Measurements from ENCODE around the gene CSF3R.

CSF3R gene

DNA sequence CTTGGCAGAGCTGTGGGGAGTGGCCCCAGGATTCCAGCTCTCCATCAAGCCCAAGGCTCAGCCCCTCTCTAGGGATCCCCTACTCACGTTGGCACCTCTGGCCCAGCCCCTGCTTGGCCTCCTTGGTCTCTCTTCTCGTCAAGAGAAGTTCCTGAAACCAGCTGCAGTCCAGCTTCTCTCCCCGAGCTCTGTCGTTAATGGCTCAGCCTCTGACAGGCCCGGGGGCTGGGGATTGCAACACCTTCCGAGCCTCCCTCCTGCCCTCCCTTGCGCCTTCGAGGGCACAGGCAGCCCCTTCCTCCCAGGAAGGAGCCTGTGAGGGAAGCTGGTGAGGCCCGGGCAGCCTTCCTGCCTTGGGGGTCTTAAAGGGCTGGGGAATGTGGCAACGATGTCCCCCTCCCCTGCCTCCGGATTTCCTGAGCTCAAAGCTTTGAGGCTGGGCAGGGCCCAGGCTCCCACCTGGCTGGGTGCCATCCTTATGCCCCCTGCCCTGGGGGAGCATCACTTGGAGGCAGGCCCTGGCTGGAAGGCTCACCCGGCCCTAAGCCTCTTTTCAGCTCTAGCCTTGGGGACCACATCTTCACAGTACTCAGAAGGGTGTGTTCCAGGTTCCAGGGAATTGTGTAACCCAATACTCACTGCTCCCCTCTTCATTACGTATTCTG is at the start of gene CSF3R:
Gene CSF3R (minus strand): TSS at position 190 of the 665 bp plus-strand sequence. CDS start 3,417 bp downstream, outside the sequence.
- no peak for DNase-seq

DNA sequence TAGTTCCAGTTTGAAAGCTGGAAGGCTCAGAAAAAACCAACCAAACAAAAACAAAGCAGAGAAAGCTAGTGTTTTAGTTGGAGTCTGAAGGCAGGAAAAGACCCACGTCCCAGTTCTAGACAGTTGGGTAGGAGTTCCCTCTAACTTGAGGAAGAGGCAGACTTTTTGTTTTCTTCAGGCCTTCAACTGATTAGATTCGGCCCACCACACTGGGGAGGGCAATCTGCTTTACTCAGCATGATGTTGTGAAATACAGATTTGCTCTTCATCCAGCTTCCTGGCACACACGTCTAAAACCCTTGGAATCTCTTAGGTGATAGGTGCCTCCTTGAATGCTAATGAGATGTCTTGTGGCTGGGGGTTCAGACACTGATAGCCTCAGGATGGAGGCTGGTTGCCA is 49.1 kb upstream of the CSF3R start:
- DNase-seq, result no peak

DNA sequence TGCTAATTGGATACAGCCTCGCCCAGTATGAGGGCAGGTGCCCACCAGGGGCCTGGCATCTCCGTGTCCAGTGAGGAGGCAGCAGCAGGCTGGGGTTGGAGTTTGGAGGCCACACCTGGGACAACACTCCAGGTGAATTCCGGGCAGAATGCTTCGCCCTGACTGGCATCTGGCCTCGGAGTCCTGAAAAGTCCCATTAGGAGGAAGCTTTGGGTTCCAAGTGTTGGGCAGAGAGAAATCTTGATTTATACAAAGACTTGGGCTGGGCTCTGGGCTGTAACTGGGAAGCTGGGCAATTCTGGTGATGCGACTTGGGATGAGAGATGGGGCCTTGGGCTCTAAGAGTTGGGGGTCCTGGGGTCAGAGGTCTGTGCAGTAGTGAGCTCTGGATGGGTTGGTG is 48.1 kb upstream of the CSF3R start:
- DNase-seq, result no peak

DNA sequence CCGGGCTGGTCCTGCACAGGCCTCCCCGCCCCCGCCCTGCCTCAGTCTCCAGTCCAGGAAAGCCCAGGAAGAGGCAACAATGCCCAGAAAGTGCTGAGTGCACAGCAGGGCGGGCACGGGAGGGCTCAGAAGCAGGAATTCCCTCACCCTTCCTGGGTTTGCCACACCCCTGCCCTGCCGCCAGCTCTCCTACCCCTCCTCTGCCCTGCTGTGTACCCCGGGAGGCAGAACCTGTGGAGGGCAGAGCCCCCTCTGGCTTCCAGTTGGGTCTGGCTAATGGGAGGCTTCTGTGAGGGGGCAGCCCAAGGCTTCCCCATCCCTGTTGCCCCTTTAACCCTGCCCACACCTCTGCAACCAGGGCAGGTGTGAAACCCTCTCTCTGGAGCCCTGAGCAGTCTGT is 47.5 kb upstream of the CSF3R start:
- DNase-seq, result no peak

DNA sequence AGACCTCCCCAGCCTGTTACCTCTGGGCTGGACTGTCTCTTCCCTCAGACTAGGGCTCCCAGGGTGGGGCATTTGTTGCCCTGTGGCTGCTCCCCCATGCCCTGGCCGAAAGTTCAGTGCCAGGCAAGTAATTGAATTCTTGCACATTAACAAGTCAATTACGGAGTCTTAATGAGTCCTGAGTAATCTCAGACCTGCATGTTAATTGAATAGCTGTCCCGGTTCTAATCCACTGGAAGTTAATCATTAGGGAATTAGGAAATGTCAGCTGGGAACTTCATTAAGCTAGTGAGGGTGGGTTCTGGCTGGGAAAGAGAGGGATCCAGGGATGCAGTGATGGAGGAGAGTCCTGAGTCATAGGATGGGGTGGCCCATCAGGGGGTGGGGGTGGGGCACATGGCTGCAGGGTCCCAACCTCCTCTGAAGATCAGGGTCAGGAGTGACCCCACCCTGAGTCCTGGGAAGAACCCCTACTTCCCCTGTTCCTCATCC is 47.1 kb upstream of the CSF3R start:
- no peak for DNase-seq

DNA sequence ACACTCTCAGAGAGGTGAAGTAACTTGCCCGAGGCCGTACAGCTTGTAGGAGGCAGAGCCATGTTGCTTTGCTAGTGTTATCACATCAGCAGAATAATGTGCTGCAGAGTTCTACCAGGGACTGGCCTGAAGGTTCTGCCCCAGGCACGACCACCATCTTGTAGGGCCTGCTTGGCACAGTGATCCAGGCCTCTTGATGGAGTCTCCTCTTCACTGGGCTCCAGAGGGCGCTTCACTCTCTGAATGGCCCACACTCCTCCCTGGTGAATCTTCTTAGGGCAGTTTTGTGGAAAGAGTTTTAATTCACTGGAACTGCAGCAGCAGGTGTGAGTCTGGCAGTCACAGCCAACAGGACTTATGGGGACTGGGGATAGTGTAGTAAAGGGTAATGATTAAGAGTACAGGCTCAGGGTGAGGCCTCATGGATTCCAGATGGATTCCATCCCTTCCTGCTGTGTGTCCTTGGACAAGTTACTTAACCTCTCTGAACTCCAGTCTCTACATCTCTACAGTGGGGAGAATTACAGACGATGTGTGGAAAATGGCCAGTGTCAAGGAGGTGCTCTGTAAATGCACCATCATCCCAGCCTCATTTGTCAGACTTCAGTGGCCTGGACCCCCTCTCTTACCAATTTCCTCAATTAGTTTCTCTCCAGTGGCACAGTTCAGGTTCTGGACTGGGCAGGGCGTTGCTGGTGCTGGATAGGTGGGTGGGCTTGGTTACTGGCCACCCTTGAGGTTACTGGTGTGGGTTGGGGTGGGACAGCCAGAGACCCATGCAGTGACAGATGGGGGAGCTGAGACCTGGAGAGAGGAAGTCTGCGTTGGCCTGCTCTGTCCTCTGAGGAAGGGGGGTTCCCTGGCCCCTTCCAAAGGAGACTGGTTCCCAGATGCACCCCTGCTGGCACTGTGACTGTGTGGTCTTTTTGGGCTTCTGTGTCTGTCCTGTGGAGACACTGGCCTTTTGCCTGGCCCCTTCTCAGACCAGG is 45.9 kb upstream of the CSF3R start:
- no peak for DNase-seq

DNA sequence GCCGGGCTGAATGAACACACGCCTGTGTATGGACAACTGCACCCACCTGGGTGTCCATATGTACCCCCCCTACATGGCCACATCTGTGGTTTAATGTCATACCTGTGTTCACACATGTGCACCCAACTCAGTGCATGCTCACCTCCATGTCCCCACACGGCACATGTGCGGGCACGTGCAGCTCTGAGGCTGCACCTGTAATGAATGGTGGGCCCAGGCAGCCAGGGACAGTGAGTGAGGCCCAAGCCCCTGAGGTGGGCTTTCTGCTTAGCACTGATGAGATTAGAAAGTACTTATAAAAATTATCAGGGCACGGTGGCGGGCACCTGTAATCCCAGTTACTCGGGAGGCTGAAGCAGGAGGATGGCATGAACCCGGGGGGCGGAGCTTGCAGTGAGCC is 42.5 kb upstream of the CSF3R start:
- no peak for DNase-seq

DNA sequence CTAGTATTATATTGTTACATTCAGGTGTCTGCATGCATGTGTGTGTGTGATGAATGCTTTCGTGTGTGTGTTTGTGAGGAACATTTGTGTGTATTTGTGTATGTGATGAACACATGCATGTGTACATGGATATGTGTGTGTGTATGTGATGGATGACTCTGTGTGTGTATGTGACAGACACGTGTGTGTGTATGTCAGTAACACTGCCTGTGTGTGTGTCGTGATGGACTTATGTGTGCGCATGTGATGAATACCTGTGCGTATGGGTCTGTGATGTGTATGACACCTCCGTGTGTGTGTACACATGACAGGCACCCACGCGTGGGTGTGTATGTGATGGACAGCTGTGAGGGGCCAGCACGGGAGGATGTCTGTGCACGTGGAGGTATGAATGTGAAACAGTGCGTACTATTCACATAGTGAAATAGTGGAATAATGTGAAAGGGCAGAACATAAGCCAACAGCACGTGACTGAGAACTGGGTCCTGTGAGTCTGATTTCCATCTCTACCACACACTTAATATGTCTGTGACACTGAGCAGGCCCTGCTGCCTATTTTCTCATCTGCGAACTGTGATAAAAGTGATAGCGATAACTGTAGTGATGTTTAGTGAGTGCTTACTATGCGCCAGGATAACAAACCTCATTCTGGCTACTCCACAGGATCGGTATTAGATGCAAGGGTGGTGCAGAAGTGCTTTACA is 41.8 kb upstream of the CSF3R start:
- no peak for DNase-seq

DNA sequence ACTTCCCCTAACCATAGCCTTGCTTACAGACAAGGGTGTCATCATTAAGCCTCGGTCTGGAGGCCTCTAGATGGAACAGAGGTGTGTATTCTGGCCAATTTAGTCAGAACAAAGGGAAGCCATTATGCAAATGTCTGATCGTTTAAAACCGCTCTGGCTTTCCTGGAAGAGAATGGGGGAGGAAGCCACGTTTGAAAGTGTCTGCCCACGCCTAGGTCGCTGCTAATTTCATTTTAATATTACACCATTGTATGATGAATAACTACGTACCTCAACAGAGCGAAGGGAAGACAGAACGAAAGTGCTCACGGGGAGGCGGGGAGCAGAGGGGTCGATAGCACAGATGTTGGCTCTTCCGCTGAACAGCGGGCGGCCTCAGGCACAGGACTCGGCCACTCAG is 41.1 kb upstream of the CSF3R start:
- no peak for DNase-seq

DNA sequence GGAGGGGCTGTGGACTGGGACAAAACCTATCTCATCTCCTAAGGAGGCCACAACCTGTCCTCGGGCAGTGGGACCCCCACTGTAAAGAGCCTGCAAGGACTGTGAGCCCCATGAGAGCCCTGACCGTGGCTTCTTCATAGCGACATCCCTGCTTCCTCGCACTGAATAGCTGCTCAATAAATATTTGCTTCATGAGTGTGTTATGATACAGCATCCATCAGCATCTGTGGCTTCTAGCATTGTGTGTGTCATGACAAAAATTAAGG is 40.5 kb upstream of the CSF3R start:
- DNase-seq, result no peak

DNA sequence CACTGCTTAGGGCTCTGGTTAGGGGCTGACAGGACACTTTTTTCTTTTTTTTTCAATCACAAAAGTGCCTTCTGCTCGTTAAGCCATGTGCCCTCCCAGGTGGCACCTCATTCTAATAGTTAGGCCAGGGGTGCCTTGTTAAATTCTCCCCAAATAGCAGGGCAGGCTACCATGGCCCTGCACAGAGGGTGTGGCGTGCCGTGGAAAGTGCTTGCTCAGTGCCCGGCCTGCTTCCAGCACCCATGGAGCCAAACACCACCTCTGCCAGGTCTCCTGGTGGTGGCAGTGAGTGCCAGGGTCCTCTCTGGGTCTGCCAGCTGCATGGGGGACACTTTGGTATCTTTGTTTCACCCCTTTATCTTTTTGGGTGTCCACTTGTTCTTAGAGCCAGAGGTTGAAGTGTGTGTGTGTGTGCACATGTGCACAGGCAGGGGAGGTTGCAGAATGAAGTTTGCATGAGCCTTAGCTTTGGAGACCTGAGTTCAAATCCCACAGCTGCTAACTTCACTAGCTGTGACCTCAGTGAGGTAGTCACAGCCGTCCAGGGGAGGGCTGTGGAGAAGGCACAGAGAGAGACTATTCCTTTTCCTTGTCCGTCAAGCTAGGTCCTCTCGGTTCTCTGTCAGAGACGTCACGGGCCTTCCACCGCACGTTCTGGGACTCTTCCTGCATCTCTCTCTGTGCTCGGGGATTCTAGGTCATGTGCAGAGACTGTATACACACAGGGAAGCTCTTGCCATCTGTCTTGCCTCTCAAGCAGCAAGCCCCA is 39.9 kb upstream of the CSF3R start:
- DNase-seq, result no peak

DNA sequence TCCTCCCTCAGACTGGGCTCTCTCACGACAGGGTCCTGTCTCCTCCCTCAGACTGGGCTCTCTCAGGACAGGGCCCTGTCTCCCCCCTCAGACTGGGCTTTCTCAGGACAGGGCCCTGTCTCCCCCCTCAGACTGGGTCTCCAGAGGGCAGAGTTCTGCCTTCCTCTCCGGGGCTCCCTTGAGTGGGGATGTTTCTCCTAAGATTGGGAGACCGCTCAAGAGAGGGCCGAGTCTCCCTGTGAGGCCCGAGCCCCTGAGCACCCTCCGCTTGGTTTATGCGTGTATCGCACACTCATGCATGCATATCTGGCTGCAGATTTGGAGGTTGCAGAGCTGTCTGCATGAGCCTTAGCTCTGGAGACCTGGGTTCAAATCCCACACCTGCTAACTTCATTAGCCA is 39.3 kb upstream of the CSF3R start:
- no peak for DNase-seq

DNA sequence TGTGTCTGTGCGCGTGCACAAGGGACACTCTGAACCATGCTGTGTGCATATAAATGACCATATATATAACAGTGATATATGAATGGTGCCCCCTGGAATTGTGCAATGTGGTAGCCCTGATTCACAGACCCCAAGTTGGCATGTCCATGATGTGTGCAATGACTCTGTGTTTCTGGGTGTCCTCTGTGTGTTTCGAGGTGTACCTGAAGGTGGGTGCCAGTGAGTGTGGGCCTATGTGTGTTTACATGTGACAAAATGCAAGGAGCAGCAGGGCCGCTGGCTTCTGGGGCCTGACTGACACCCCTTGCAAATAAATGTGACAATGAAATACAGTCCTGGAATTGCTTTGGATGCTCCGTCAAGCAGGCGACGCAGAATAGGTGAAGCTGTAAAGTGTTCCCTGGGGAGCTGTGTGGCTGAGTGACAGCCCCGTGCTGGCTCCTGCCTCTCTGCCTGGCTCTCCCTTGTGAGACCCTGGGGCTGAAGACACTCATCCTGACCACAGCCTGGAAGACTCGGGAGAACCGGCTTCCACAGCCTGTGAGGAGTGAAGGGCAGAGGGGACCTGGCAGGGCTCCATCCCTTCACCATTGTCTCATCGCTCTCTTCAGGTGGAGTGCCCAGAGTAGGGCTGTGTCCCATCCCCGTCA is 38.2 kb upstream of the CSF3R start:
- no peak for DNase-seq

DNA sequence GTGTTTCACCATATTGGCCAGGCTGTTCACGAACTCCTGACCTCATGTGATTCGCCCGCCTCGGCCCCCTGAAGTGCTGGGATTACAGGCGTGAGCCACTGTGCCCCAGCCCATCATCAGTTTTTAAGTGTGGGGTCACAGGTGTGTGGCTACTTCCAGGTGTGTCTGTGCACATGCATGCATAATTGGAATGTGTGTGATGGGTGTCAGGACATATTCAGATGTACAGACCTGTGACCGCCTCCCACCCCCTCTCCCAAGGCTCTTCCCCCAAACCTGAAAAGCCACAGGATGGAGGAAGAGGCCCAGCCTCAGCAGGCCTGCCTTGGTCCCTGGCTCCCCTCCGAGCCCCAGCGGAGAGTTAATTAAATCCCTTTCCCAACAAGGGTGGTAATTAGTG is 37.3 kb upstream of the CSF3R start:
- DNase-seq, result no peak

DNA sequence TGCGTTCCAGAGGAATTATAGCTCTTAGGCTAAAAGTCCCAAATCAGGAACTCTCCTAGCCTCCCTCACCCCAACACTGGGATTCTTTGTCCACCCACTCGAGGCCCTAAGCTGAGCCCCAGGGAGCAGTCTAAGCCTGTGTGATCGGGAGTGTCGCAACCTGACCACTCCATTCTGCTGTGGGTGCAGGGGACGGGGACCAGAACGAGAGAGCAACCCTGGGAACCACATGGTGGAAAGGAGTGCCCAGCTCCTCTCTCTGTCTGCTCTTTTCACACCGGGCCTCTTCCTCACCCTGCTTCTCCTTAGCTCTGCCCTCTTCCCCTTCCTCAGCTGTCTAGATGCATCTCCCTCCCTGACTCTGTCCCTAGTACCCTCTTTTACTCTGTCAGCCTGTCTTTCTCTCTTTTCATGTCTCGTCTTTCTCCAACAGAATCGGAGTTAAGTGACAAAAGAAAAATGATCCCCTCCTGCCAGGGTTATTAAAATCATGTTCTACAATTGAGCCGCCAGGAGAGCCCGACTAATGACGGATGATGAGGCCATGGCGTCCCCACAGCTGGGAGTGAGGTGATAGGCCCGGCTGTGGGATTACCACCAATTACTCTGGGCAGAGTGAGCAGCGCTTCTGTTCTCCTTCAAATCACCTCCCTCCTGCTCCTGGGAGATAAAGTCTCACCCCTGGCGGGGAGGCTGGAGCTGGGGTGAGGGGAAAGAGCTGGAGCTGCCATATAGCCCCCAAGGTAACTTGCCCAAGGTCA is 34.5 kb upstream of the CSF3R start:
- no peak for DNase-seq

DNA sequence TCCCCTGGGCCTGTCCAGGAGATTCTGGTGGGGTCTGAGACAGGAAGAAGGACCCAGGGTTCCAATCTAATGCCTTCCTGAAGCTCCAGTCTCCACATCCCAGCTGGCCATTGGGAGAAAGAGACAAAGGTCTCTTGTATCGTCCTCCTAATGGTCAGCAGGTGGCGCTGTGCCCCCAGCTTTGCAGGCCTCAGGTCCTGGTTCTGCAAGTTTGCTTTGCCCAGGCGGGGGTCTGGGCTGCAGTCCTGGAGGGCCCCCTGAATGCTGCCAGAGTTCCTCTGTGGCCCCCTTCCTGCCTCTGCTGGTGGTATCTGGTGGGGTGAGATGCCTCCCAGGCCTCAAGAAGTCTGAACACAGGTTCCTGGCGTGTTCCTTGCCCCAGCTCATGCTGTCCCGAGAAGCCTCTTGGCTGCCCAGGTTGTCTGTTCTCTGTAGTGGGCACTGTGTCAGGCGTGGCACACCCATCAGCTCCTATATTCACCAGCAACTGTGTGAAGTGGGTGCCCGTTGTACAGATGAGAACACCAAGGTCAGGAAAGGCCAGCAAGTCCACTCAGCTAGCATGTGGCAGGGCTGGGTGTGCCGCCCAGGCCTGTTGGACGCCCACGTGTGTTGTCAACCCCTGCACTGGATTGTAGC is 33.8 kb upstream of the CSF3R start:
- DNase-seq, result no peak

DNA sequence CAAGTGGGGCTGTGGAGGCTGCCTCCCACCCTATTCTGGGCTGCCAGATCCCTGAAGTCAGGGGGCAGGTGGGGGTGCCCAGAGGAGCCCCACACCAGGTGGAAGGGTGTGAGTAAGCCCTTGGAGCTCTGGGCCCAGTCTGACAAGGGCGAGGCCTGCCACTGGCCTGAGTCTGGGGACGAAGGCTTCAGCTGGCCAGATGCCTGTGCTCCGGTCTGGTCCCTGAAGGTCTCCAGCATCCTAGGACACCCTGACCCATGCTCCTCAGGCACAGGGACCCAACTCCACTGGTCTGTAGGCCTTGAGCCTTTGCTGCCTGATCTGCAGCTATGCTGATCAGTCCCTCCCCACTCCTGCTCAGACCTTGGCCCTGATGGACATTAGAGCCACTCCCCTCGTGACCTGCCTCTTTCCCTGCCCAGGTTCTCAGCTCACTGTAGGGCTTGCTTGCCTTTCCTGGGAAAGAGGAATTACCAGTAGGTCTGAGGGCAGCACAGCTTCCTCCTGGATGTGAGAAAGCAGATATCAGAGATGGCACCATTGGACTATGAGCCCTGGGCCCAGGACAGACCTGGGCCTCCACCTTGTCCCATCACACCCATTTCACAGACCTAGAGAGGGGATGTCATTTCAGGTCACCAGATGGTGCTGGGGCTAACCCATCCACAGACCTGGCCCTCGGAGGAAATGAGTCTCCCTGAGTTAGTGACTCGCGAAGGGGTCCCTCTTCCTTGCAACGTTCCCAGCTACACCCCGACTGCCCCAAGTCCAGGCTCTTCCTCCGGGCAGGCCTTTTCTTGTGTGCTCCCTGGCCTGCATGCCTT is 32.8 kb upstream of the CSF3R start:
- DNase-seq, result no peak

DNA sequence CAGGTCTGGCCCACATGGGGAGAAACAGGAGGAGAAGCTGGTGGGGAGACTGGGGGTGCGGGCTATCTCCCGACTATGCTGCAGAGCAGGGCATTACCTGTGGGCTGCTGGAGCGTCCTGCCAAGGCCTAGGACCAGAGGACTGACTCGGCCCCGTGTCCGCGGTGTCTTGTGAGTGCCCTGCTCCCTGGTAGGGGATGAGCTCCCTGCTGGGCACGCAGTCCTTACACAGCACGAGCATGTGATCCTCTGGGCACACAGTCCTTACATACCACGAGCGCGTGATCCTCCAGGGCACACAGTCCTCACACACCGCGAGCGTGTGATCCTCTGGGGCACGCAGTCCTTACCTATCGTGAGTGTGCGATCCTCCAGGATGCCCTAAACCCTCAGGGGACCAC is 31.8 kb upstream of the CSF3R start:
- no peak for DNase-seq

DNA sequence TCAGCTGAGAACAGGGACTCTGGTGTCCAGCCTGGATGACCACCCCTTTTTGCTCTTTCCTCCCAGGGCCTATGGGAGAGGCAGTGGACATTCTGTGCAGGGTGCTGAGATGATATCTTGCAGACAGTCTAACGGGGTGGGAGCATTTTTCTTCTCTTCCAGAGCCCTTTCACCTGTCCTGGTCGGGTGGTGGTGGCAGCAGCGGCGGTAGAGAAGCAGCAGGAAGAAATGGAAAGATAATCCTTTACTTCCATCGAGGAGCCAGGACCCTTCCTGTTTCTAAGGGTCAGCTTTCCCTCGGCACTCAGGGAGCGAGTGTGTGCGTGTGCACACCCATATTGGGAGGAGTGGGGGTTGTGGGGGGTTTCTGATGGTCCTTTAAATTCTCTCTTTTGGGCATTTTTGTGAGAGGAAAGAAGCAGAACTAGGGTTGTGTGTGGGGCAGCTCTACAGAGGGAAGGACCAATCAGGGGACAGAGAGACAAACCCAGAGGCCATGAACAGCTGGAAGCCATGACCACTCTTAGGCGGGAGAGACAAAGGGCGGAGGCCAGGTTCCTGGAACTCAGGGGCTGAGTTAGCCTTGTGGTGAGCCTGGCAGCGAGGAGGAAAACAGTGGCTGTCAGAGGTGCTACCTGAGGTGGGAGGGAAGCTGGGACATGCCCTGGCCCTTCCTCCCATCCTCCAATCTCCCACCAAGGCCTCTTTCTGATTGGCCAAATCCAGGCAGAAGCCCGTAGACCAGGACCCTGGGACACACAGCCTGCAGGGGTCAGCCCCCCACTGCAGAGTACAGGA is 31.2 kb upstream of the CSF3R start:
- DNase-seq, result no peak

All from activated CD4-positive, CD25-positive, alpha-beta regulatory T cell (primary cell).